ENCODE measurements around the gene CPB2.

GRCh38 chr13:46051968-46052318 is 52.9 kb downstream of the CPB2 start:
- TF ChIP-seq, protein P1, sequence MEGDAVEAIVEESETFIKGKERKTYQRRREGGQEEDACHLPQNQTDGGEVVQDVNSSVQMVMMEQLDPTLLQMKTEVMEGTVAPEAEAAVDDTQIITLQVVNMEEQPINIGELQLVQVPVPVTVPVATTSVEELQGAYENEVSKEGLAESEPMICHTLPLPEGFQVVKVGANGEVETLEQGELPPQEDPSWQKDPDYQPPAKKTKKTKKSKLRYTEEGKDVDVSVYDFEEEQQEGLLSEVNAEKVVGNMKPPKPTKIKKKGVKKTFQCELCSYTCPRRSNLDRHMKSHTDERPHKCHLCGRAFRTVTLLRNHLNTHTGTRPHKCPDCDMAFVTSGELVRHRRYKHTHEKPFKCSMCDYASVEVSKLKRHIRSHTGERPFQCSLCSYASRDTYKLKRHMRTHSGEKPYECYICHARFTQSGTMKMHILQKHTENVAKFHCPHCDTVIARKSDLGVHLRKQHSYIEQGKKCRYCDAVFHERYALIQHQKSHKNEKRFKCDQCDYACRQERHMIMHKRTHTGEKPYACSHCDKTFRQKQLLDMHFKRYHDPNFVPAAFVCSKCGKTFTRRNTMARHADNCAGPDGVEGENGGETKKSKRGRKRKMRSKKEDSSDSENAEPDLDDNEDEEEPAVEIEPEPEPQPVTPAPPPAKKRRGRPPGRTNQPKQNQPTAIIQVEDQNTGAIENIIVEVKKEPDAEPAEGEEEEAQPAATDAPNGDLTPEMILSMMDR (IDR thresholded peaks at IDR 0.05) = no peak
- no peak for TF ChIP-seq POLR2A (IDR thresholded peaks at IDR 0.05)
